NCI-H526 (cell line): Measurements from ENCODE around the gene RACGAP1.
"Not testable (repeated sequence)": the region's sequence is repeated elsewhere in the genome, so short reads cannot be mapped to it uniquely, and the experiment has no call there.

ENCODE experiments used
- DNase-seq, 2 experiments: peaks; one replicate each; lab custom pipeline; 2025; lab: John Stamatoyannopoulos, UW

Gene RACGAP1

GRCh38 chr12:50030449-50030848 is 5.2 kb upstream of the RACGAP1 start:
- DNase-seq = not testable (repeated sequence)

- DNase-seq = no peak
Measured at GRCh38 chr12:50026691-50027090, 1.4 kb upstream of the RACGAP1 start.

- DNase-seq = peak in 1 of 2 experiments; percentile 21
Measured at GRCh38 chr12:50024805-50025186, 498 bp downstream of the RACGAP1 start.

GRCh38 chr12:50024227-50024626 is 1.1 kb downstream of the RACGAP1 start:
- no peak for DNase-seq

- DNase-seq = no peak
Measured at GRCh38 chr12:50022903-50023302, 2.4 kb downstream of the RACGAP1 start.

- no peak for DNase-seq
Measured at GRCh38 chr12:50021031-50021430, 4.3 kb downstream of the RACGAP1 start.

GRCh38 chr12:50019524-50019923 is 5.8 kb downstream of the RACGAP1 start:
- no peak for DNase-seq

GRCh38 chr12:50018968-50019367 is 6.3 kb downstream of the RACGAP1 start:
- no peak for DNase-seq

- DNase-seq = no peak
Measured at GRCh38 chr12:50018154-50018553, 7.1 kb downstream of the RACGAP1 start.

GRCh38 chr12:50017641-50018040 is 7.7 kb downstream of the RACGAP1 start:
- no peak for DNase-seq

GRCh38 chr12:50016501-50017475 is 8.5 kb downstream of the RACGAP1 start:
- DNase-seq = no peak

- DNase-seq = no peak
Measured at GRCh38 chr12:50014342-50014741, 11.0 kb downstream of the RACGAP1 start.

- no peak for DNase-seq
Measured at GRCh38 chr12:50013361-50014147, 11.7 kb downstream of the RACGAP1 start.

- DNase-seq = peak; percentile 88 to 91
Measured at GRCh38 chr12:50006754-50007442, 18.4 kb downstream of the RACGAP1 start.

GRCh38 chr12:50006280-50006679 is 19.0 kb downstream of the RACGAP1 start:
- no peak for DNase-seq

- peak in 1 of 2 experiments; percentile 46 for DNase-seq
Measured at GRCh38 chr12:50005175-50005574, 20.1 kb downstream of the RACGAP1 start.

GRCh38 chr12:50004696-50005095 is 20.6 kb downstream of the RACGAP1 start:
- DNase-seq = no peak

- no peak for DNase-seq
Measured at GRCh38 chr12:50003595-50003994, 21.7 kb downstream of the RACGAP1 start.

GRCh38 chr12:49998453-49998852 is 26.8 kb downstream of the RACGAP1 start:
- DNase-seq = no peak

- no peak for DNase-seq
Measured at GRCh38 chr12:49990273-49990672, 35.0 kb downstream of the RACGAP1 start.

- DNase-seq = not testable (repeated sequence)
Measured at GRCh38 chr12:49989400-49989799, 35.9 kb downstream of the RACGAP1 start.

- no peak for DNase-seq
Measured at GRCh38 chr12:49987625-49988303, 37.5 kb downstream of the RACGAP1 start.
